OCI-LY3 (cell line): ENCODE measurements around the gene UGT1A4.

ENCODE experiments used
- H2AFZ ChIP-seq: fragments of 200-600, 300-600 bp; shearing (Covaris generic); 2 replicates; pipeline ENCODE4 v1.6.0; 2014; ENCODE audit warnings: antibody characterized with exemption, low read depth, low read length
- H3K27ac ChIP-seq: fragments of 200-600, 300-600 bp; sonication (generic); 2 replicates; pipeline ENCODE4 v1.5.1; 2014; ENCODE audit warnings: mild to moderate bottlenecking, low read length, moderate library complexity, mixed read lengths
- H3K27me3 ChIP-seq: fragments of 200-600, 300-600 bp; sonication (generic); 2 replicates; pipeline ENCODE4 v1.6.1; 2014; ENCODE audit warnings: low read depth, low read length, mixed read lengths
- H3K36me3 ChIP-seq: fragments of 200-600, 300-600 bp; sonication (generic); replicated peaks from 2 replicates; pipeline ENCODE3; 2014; ENCODE audit warnings: low read depth, low read length, mixed read lengths
- H3K4me1 ChIP-seq: fragments of 300-600, 200-600 bp; sonication (generic); 2 replicates; pipeline ENCODE4 v1.6.1; 2014; ENCODE audit warnings: low read length, mixed read lengths
- H3K4me2 ChIP-seq: fragments of 200-600, 300-600 bp; sonication (generic); 2 replicates; pipeline ENCODE4 v1.6.1; 2014; ENCODE audit warnings: low read length, mixed read lengths
- H3K4me3 ChIP-seq: fragments of 300-600, 200-600 bp; sonication (generic); 2 replicates; pipeline ENCODE4 v1.5.1; 2014; ENCODE audit warnings: antibody characterized with exemption, mild to moderate bottlenecking, low read length, moderate library complexity
- H3K79me2 ChIP-seq: fragments of 300-600, 200-600 bp; shearing (Covaris generic); 2 replicates; pipeline ENCODE4 v1.6.1; 2014; ENCODE audit warnings: mild to moderate bottlenecking, low read length, mixed read lengths
- H3K9ac ChIP-seq: fragments of 300-600, 200-600 bp; shearing (Covaris generic); 2 replicates; pipeline ENCODE4 v1.6.0; 2014; ENCODE audit warnings: mild to moderate bottlenecking, low read length, moderate library complexity
- H3K9me3 ChIP-seq: fragments of 200-600, 300-600 bp; shearing (Covaris generic); 2 replicates; pipeline ENCODE4 v1.6.1; 2014; ENCODE audit warnings: low read length, mixed read lengths; ENCODE audit not compliant: insufficient read depth
- H4K20me1 ChIP-seq: fragments of 200-600, 300-600 bp; sonication (generic); 2 replicates; pipeline ENCODE4 v1.6.1; 2016; ENCODE audit warnings: low read length, mixed read lengths; ENCODE audit not compliant: insufficient read depth
- CTCF ChIP-seq: fragments of 200-600, 300-600 bp; sonication (generic); IDR thresholded peaks from 2 replicates; pipeline ENCODE4 v1.5.1; 2014; ENCODE audit warnings: antibody characterized with exemption, low read length, low read depth
- EZH2phosphoT487 ChIP-seq: fragments of 200-600 bp; shearing (Covaris generic); IDR thresholded peaks from 2 replicates; pipeline ENCODE4 v1.6.1; 2018; ENCODE audit warnings: antibody characterized with exemption, mixed run types, low read depth

UGT1A4 gene

GRCh38 chr2:233718552-233718951 is at the start of gene UGT1A4:
TSS of gene UGT1A4 (plus strand) at chr2:233718736. CDS start at chr2:233718821, 85 bp downstream.
- Histone ChIP-seq H3K27ac (no peak within 1 kb of the TSS), H4K20me1 (no peaks in the 10 kb centered on the region)

DNA sequence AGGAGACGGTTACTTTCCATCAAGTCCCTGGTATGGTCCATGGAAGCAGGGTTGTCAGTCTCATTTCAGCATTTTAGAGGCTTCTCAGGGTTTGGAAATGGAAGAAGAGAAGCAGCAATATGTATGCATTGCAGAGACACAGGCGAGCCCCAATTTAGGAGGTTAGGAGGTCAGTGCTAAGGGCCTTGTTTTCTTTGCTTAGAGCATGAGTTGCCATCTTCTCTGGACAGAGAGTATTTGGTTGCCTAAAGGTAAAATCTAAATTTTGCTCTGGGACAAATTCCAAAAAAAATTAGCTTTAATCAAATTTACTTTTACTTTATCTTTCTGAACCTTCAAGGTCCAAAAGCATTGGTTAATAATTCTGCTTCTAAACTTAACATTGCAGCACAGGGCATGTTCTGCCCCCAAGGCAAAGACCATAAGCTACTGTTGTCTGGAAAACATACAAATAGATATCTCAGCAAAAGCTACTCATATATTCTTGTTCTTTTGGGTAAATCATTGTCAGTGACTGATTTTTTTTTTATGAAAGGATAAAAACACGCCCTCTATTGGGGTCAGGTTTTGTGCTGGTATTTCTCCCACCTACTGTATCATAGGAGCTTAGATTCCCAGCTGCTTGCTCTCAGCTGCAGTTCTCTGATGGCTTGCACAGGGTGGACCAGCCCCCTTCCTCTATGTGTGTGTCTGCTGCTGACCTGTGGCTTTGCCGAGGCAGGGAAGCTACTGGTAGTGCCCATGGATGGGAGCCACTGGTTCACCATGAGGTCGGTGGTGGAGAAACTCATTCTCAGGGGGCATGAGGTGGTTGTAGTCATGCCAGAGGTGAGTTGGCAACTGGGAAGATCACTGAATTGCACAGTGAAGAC is 47.0 kb upstream of the UGT1A4 start, which contains the start of gene UGT1A9:
TSS of gene UGT1A9 (plus strand) at position 609 of the 872 bp plus-strand sequence. CDS start at position 646, 37 bp downstream.
- H4K20me1 ChIP-seq: no peaks in the 10 kb centered on the region
- H3K9me3 ChIP-seq: no peaks in the 10 kb centered on the region
- H3K4me3 ChIP-seq: no peak within 1 kb of the TSS
- no peak within 1 kb of the TSS for H2AFZ ChIP-seq
- H3K79me2 ChIP-seq: no peaks in the 10 kb centered on the region
- no peak within 1 kb of the TSS for H3K27ac ChIP-seq
- no peaks in the 10 kb centered on the region for H3K36me3 ChIP-seq
- no peak for TF ChIP-seq CTCF
- TF ChIP-seq EZH2phosphoT487: no peak
- no peak within 1 kb of the TSS for H3K9ac ChIP-seq
- H3K27me3 ChIP-seq: no peaks in the 10 kb centered on the region
- no peak within 1 kb of the TSS for H3K4me2 ChIP-seq
- H3K4me1 ChIP-seq: no peaks in the 10 kb centered on the region

More at GRCh38 chr2:233718552-233718951, at the start of gene UGT1A4:
- Histone ChIP-seq H3K4me1 (no peaks in the 10 kb centered on the region), H3K9me3 (no peaks in the 10 kb centered on the region), H3K4me2 (no peak within 1 kb of the TSS), H3K79me2 (no peaks in the 10 kb centered on the region), H3K36me3 (no peaks in the 10 kb centered on the region), H3K4me3 (no peak within 1 kb of the TSS), H3K9ac (no peak within 1 kb of the TSS), H3K27me3 (no peaks in the 10 kb centered on the region), H2AFZ (no peak within 1 kb of the TSS)
- TF ChIP-seq CTCF (no peak), EZH2phosphoT487 (no peak)

DNA sequence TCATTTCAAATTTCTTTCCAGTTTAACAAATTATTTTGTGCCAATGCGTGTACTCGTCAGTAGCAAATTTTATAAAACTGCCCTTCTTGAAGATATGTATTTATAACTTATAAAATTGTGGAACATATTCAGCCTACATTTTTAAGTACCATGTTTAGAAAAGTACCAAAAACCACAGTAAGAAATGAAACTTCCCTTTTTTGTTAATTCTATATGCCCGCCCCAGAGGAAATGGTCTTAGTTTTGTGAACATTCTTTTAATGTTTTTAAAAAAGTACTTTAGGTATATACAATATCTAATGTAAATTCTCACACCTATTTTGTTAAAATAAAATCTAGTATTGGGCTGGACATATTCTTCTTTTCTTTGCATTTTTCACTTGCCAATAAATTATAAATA is 45.6 kb upstream of the UGT1A4 start:
- H4K20me1 ChIP-seq: no peaks in the 10 kb centered on the region
- H3K4me1 ChIP-seq: no peaks in the 10 kb centered on the region
- H2AFZ ChIP-seq: no peak overlapping the region
- no peak overlapping the region for H3K9ac ChIP-seq
- no peaks in the 10 kb centered on the region for H3K36me3 ChIP-seq
- H3K27me3 ChIP-seq: no peaks in the 10 kb centered on the region
- no peaks in the 10 kb centered on the region for H3K79me2 ChIP-seq
- no peak overlapping the region for H3K27ac ChIP-seq
- H3K9me3 ChIP-seq: no peaks in the 10 kb centered on the region
- no peak overlapping the region for H3K4me3 ChIP-seq
- TF ChIP-seq EZH2phosphoT487 (no peak), CTCF (no peak)
- H3K4me2 ChIP-seq: no peak overlapping the region

DNA sequence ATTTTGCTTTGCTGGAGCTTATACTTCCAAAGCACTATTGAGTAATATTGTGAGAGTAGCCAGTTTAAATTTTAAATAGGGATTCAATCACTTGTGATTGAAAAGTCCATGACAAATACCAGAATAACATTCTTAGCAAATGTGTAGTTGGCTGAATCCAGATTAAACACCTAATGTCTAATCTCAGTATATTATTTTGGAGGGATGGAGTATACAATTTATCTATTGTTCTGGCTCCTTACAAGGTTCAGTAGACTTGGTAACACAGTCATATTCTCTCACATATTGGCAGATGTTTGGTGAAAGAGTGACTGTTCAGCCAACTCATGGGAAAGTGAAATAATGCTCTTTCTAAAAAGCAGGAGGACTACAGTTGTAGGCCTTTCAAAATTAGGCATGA is 44.6 kb upstream of the UGT1A4 start:
- Histone ChIP-seq H3K27me3 (no peaks in the 10 kb centered on the region), H3K36me3 (no peaks in the 10 kb centered on the region), H3K9me3 (no peaks in the 10 kb centered on the region), H3K9ac (no peak overlapping the region), H3K4me3 (no peak overlapping the region), H2AFZ (no peak overlapping the region), H3K79me2 (no peaks in the 10 kb centered on the region), H3K4me1 (no peaks in the 10 kb centered on the region), H3K27ac (no peak overlapping the region), H4K20me1 (no peaks in the 10 kb centered on the region), H3K4me2 (no peak overlapping the region)
- no peak for TF ChIP-seq EZH2phosphoT487
- TF ChIP-seq CTCF: no peak
